Peyer's patch (tissue), 4 donors: ENCODE data around the gene ACADL. TPM values are rescaled to one million over a fixed set of nuclear protein-coding genes. Genes with fewer than 3 reads are reported as not detected.

Source experiments
- DNase-seq, 3 donors: peaks; one replicate each; pipeline ENCODE4 v3.0.0-alpha.2; 2017 to 2019
- H3K27ac ChIP-seq, 4 donors: fragments of 200-600 bp; sonication (generic); one replicate each; pipeline ENCODE4 v1.5.1; 2016 to 2019
- H3K27me3 ChIP-seq, 2 donors: fragments of 200-600 bp; sonication (generic); one replicate each; pipeline ENCODE4 v1.5.1; 2019
- H3K36me3 ChIP-seq, 3 donors: fragments of 200-600 bp; sonication (generic); one replicate each; pipeline ENCODE4 v1.5.1; 2016 to 2019
- H3K4me1 ChIP-seq, 4 donors: fragments of 200-600 bp; sonication (generic); one replicate each; pipeline ENCODE4 v1.5.1; 2016 to 2019
- H3K4me3 ChIP-seq, 4 donors: fragments of 200-600 bp; sonication (generic); 1 replicate in 3 of 4; 2 replicates in 1 of 4; pipeline ENCODE4 v1.5.1; 2016 to 2019; ENCODE audit warnings: mild to moderate bottlenecking in 1 of 4
- H3K9me3 ChIP-seq, 4 donors: fragments of 200-600 bp; sonication (generic); one replicate each; pipeline ENCODE4 v1.5.1; 2016 to 2019; ENCODE audit warnings: mild to moderate bottlenecking in 1 of 4
- POLR2A ChIP-seq, 2 donors: fragments of 450-650 bp; IDR thresholded peaks; one replicate each; pipeline ENCODE4 v1.5.1; 2017; ENCODE audit warnings: antibody characterized with exemption in 2 of 2, mild to moderate bottlenecking in 2 of 2, moderate library complexity in 2 of 2
- small RNA-seq, 2 donors: library from RNA; depleted of rRNA; stranded (forward); fragments of <200 nt; gene quantifications; one replicate each; pipeline ENCODE3, GENCODE V24; 2016
- total RNA-seq, 4 donors: library from RNA; depleted of rRNA; stranded (reverse); fragments of >200 nt; gene quantifications; one replicate each; pipeline ENCODE4 v1.1.0, GENCODE V29; 2016
- TF ChIP-seq, protein P1 (sequence below), 6 experiments: fragments of 450-650 bp in 4 of 6; fragments of 200-600 bp in 2 of 6; sonication (generic) in 1 of 6; IDR thresholded peaks; one replicate each; pipeline ENCODE4 v1.5.1; 2017 to 2019; ENCODE audit warnings: antibody characterized with exemption in 6 of 6, mild to moderate bottlenecking in 3 of 6, moderate library complexity in 1 of 6

The ACADL gene
- total RNA-seq, 4 donors from 2014 or later, result 0.54 to 2.5 TPM; not detected in 2

DNA sequence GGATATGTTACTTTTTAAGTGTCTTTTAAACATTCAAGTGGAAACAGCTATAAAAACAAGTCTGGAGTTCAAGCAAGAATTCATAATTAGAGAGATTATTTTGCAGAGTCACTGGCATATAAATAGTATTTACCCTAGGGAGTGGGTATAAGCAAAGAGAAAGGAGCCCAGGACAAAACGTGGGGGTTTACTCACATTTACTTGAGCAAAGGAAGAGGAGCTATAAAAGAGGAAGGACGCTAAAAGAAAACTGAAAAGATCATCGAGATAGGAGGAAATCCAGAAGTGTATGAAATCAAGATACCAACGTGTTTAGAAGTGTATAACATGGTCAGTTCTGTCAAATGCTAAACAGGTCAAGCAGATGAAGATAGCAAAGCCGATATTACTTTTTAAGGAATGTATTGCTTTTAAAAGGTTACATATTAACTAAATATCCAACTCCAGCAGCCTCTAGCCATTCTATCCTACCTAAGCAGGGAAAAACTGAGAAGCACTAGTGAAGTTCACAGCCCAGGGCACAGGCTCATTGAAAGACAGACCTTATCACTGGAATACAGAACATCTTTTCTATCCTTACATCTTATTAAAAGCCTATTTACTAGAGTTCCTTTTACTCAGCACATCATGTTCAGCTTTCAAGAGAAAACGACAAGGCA, 62.7 kb downstream of the ACADL start:
- Histone ChIP-seq H3K4me3 (no peak overlapping the region), H3K27ac (no peak overlapping the region), H3K27me3 (no peaks in the 10 kb centered on the region), H3K36me3 (no peaks in the 10 kb centered on the region), H3K4me1 (peaks cover 0 to 16% (median 0%) of the 10 kb centered on the region in 4 donors), H3K9me3 (no peaks in the 10 kb centered on the region)
- TF ChIP-seq, protein P1, sequence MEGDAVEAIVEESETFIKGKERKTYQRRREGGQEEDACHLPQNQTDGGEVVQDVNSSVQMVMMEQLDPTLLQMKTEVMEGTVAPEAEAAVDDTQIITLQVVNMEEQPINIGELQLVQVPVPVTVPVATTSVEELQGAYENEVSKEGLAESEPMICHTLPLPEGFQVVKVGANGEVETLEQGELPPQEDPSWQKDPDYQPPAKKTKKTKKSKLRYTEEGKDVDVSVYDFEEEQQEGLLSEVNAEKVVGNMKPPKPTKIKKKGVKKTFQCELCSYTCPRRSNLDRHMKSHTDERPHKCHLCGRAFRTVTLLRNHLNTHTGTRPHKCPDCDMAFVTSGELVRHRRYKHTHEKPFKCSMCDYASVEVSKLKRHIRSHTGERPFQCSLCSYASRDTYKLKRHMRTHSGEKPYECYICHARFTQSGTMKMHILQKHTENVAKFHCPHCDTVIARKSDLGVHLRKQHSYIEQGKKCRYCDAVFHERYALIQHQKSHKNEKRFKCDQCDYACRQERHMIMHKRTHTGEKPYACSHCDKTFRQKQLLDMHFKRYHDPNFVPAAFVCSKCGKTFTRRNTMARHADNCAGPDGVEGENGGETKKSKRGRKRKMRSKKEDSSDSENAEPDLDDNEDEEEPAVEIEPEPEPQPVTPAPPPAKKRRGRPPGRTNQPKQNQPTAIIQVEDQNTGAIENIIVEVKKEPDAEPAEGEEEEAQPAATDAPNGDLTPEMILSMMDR (IDR thresholded peaks at IDR 0.05), result no peak
- TF ChIP-seq POLR2A (IDR thresholded peaks at IDR 0.05), result no peak
- DNase-seq, result no peak

DNA sequence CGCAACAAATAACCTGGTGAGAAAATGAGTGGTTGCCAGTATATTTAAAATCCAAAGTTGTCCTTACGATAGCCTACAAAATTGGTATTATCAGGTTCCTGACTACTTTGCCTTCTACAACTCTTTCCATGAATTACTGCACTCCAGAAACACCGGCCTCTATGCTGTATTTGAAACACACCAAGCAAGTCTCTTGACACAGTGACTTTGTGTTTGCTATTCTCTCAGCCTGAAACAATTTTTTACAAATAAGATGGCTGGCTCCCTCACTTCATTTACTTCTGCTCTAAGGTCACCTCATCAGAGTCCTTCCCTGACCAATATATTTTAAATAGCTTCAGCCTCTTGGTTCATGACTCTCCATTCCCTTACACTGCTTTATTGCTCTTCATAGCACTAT, 66.2 kb downstream of the ACADL start:
- Histone ChIP-seq H3K4me1 (peaks cover 0 to 12% (median 0%) of the 10 kb centered on the region in 4 donors), H3K9me3 (no peaks in the 10 kb centered on the region), H3K27me3 (no peaks in the 10 kb centered on the region), H3K27ac (no peak overlapping the region), H3K4me3 (no peak overlapping the region), H3K36me3 (no peaks in the 10 kb centered on the region)
- DNase-seq, result no peak
- no peak for TF ChIP-seq POLR2A (IDR thresholded peaks at IDR 0.05)
- TF ChIP-seq, protein P1 (IDR thresholded peaks at IDR 0.05), result no peak

DNA sequence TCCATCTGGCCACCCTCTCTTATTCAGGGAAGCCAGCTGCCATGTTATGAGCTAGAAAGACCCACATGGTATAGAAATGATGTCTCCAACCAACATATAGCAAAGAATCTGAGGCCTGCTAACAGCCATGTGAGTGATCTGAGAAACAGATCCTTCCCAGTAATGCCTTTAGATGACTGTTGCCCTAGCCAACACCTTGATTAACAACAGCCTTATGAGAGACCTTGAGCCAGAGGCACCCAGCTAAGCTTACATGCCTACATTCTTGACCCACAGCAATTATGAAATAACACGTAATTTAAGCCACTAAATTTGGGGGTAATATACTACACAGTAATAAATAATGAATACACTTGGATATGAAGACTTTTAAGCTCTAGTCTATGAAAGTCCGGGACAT, 67.0 kb downstream of the ACADL start:
- Histone ChIP-seq H3K36me3 (no peaks in the 10 kb centered on the region), H3K27me3 (no peaks in the 10 kb centered on the region), H3K4me1 (peaks cover 0 to 10% (median 0%) of the 10 kb centered on the region in 4 donors), H3K27ac (no peak overlapping the region), H3K4me3 (no peak overlapping the region), H3K9me3 (no peaks in the 10 kb centered on the region)
- no peak for DNase-seq
- no peak for TF ChIP-seq POLR2A (IDR thresholded peaks at IDR 0.05)
- TF ChIP-seq, protein P1 (IDR thresholded peaks at IDR 0.05), result no peak

DNA sequence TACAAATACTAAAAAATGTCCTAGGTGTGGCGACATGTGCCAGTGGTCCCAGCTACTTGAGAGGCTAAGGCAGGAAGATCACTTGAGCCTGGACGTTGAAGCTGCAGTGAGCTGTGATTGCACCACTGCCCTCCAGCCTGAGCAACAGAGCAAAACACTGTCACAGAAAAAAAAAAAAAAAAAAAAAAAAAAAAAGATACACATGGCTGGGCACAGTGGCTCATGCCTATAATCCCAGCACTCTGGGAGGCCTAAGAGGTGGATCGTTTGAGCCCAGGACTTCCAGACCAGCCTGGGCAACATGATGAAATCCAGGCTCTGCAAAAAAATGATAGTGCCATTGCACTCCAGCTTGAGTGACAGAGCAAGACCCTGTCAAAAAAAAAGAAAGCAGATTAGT, 67.7 kb downstream of the ACADL start:
- H3K9me3 ChIP-seq, result no peaks in the 10 kb centered on the region
- peaks cover 0 to 3% (median 0%) of the 10 kb centered on the region in 4 donors for H3K4me1 ChIP-seq
- DNase-seq, result no peak
- TF ChIP-seq, protein P1 (IDR thresholded peaks at IDR 0.05), result no peak
- no peak for TF ChIP-seq POLR2A (IDR thresholded peaks at IDR 0.05)
- H3K27ac ChIP-seq, result no peak overlapping the region
- no peaks in the 10 kb centered on the region for H3K27me3 ChIP-seq
- no peaks in the 10 kb centered on the region for H3K36me3 ChIP-seq
- H3K4me3 ChIP-seq, result no peak overlapping the region

DNA sequence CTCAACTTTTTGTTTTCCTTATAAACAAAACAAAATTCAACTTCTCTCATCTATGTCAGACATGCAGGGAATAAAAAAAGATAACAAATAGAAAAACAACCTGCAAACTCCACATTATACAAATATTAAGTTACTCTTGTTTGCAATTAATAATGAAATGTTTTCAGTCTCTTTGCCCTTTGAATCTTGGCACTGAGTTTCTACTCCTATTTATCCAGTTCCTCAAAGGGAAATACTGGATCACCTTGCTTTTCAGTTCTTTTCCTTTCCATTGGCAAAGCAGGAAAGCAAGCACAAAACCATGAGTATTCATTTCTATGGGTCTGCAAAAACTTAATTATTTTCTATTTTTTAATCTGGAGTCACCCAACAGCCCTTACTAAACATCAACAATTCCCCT, 77.6 kb downstream of the ACADL start:
- Histone ChIP-seq H3K27me3 (no peaks in the 10 kb centered on the region), H3K27ac (no peak overlapping the region), H3K4me3 (no peak overlapping the region), H3K36me3 (peaks cover 0 to 22% (median 0%) of the 10 kb centered on the region in 3 donors), H3K4me1 (no peaks in the 10 kb centered on the region), H3K9me3 (no peaks in the 10 kb centered on the region)
- TF ChIP-seq, protein P1 (IDR thresholded peaks at IDR 0.05), result no peak
- TF ChIP-seq POLR2A (IDR thresholded peaks at IDR 0.05), result no peak
- no peak for DNase-seq

Small RNAs within 50 kb of the gene (small RNA-seq; reads per million reads assigned to genes)
- gene RF00019, result 0 reads per million in 2 donors

Other genes starting within 250 kb of the ACADL start
- 10 to 100 TPM; 20.8 to 46.1 (median 35.5) TPM for gene RPE, start 222.8 kb downstream of the ACADL start, total RNA-seq
- gene KANSL1L, start 54.0 kb downstream of the ACADL start, total RNA-seq, result 10 to 100 TPM; 16.6 to 83.3 (median 25.6) TPM
- not detected for gene MYL1, start 89.7 kb upstream of the ACADL start, total RNA-seq